Measurements from ENCODE around the gene AGRN.

DNA sequence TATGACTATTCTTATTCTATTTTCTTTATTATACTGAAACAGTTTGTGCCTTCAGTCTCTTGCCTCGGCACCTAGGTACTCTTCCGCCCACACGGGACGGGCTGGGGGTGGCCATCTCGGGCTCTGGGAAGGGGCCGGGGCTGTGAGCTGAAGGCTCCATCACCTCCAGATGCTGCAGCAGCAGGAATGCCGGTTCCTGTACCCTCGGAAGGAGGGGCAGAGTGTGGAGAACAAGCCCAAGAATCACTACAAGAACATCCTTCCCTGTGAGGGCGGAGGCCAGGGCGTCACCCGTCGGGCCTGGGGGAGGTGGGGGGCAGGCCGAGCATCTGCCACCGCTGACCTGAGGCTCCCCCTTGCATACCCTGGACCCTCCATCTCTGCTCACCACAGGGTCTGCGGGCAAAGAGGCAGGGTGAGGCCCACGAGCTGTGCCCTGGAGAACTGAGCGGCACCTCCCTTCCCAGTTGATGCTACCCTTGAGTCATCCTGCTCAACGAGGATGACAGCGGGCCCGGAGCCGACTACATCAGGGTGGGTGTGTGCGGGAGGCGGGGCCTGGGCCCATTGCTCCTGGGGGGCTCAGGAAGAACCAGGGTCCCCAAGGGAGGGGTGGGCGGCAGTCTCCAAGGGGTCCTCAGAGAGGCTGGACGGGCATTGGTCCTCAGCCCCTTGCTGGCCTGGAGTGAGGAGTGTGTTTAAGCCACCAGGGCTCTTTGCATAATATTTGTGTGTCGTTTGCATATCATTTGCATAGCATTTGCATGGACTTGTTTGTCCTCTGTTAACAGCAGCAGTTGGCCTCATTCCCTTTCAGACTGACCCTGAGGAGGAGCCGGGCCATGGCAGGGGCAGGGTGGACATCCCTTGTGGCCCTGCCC is 46.7 kb downstream of the AGRN start:
- no peak for TF ChIP-seq CTCF (IDR thresholded peaks at IDR 0.05)
- TF ChIP-seq POLR2A (IDR thresholded peaks at IDR 0.05): no peak
- TF ChIP-seq EP300 (IDR thresholded peaks at IDR 0.05): no peak
